A204.1 (cell line): ENCODE data around the gene TLE7.

Source experiments
- FAIRE-seq: peaks from 2 replicates; lab custom pipeline; 2012; peaks lifted over from hg19 to GRCh38; lab: Jason Lieb, UNC

Gene TLE7

DNA sequence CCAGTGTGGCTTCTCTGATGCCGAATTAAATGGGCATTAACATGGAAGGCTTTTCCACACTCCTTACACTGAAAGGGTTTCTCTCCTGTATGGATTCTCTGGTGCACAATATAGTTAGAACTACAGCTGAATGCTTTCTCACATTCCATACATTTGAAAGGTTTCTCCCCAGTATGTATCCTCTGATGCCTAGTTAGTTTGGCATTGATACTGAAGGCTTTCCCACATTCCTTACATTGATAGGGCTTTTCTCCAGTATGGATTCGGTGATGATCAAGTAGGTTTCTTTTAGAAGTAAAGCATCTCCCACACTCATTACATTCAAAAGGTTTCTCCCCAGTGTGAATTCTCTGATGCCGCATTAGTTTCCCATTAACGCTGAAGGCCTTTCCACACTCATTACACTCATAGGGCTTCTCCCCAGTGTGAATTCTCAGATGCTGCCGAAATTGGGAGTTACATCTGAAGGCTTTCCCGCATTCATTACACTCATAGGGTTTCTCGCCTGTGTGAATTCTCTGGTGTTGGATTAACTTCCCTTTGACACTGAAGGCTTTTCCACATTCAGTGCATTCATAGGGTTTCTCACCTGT lies 6.5 kb upstream of the TLE7 start:
- FAIRE-seq, result no peak

DNA sequence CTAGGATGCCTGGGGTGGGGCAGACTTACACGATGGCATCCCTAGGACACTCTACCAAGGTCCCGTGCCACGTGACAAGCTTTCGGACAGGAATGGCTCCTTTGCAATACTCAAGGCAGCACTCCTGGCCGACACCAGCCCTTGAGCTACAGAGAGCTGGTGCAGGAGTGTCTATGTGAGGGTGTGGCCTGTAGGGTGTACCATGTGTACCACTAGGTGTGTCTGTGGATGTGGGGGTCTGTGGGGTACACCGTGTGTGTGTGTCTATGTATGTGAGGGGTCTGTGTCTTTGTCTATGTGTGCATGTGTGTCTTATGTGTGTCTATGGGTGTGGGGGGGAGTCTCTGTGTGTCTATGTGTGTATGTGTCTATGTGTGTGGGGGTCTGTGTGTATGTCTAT lies 1.9 kb upstream of the TLE7 start:
- FAIRE-seq, result no peak

DNA sequence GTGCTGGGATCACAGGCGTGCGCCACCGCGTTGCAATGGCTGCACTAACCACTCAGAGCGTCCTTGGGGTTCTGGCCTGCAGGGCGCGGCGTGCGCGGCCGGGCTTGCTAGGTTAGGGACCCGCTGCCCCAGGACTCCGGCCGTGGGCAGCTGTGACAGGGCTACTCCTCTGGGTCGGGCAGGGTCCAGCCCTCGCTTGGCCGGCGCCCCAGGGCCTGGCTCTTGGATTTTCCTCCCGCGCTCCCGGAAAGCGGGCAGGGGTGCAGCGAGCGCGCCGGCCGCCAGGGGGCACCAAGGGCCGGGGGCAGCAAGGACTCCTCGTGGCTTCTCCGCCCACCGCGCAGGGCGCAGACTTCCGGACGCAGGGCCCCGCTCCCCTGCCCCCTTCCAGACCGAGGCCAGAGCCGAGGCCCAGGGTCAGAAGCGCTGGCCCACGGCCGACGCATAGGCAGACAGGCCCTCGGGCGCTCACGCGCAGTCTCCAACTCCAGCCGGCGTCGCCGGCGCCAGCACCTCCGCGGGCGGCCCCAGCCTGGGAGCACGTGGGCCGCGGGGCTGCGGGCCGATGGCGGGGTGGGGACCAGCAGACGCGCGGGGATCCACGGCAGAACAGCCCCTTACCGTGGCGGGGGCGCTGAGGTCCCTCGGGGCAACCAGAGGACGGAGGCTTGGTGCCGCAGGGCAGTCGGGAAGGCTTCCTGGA lies 355 bp downstream of the TLE7 start:
- FAIRE-seq, result no peak

DNA sequence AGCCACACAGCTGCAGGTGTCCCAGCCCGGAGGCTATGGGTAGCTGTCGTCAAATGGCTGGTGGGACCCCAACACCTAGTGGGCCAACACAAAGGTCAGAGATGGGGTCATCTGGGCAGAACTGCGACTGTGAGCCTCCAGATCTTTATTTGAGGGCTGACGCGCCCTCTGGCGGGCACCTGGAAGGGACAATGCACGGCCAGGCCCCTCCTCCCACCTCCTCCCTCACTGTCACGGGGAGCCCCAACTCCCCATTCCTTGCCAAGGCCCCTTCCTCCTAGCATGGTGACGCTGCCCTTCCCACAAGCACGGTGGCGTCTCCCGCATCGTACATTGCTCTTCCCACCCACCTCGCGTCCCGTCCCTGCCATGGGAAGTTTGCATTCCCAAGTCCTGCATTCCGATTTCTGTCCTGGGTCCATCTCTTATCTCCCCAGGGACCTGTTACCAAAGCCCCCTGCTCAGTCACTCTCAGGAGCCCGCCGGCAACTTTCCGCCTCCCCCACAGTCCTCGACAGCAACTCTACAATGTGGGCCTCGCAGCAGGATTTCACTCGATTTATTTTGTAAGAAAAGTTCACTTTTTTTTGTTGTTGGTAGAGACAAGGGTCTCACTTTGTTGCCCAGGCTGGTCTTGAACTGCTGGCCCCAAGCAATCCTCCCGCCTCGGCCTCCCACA lies 1.0 kb downstream of the TLE7 start:
- FAIRE-seq, result no peak

DNA sequence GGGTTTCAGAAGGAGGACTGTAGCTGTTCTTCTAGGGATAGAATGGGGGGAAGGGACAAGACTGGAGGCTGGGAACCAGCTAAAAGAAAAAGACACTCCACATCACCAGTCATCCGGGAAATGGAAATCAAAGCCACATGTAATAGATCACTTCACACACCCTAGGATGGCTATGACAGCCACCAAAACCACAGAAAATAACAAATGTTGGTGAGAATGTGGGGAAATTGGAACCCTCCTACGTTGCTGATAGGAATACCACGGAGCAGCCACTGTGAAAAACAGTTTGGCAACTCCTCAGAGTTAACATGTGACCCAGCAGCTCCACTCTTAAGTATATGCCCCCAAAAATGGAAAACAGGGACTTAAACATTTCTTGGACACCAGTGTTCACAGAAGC lies 2.3 kb downstream of the TLE7 start:
- FAIRE-seq, result no peak

DNA sequence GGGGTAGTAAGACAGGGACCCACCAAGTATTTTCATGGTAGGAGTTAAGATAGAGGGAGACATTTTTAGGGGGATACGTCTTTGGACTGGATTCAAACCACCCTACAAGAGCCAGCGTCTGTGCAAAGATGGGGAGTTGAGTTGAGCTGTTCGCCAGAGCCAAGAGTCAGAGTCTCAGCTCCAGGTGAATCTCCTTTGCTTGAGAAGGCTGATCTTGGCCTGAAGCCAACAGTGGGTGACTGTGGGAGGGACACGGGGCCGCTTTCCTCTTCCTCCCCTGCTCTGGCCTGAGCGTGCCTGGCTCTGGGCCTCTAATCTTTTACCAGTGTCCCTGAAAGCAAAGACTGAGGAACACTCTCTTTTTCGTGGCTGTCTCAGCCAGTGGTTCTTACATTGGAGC lies 5.4 kb downstream of the TLE7 start:
- no peak for FAIRE-seq

DNA sequence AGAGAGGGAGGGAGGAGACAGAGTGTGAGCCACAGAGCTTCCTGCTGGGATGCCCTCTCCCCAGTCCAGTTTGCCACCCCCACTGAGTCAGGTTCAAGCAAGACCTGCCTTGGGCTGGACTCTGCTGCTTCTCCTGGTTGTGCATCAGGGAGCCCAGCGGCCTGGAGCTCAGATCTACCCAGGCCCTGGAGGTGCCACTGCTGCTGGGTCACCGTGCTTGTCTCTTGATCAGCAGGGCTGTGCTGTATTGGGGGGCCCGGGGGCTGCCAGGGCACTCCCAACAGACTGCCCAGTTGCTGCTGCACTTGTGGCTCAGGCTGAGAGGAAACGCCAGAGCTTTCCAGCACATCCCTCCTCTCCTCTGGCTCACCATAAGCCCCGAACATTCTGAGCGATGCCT lies 8.9 kb downstream of the TLE7 start:
- FAIRE-seq, result no peak

DNA sequence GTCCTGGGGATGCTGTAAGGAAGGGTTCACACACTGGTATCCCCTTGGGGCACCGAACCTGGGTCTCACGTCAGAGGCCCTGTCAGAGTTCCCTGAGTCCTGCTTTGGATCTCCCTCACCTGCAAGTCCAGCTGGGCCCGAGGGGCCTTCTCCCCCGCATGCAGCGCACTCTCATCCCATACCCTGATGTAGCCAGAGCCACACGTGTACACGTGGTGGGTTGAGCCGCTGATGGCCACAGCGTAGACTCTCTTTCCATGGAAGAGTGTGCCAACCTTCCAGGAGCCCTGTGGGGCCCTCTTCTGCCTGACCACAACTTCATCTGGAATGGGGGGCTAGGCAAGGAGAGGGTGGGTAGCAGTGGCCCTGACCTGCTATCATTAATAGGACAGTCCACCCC lies 9.9 kb downstream of the TLE7 start:
- no peak for FAIRE-seq

DNA sequence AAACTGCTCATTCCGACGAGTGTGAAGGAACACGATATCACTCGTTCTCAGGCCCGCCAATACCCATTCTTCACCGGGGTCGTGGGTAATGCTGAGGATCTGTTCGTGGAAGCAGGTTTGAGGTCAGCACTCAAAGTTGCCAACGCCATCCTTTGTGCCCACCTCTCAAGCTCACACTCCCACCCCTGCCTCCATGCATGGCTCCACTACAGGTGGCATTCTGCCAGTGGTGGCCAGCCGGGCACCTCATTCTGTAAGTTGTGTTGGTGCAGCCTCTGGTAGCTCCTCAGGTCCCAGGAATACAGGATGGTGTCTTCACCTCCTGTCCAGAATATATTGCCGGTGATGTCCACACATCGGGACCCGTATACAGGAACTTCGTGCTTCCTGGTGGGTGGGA lies 10.7 kb downstream of the TLE7 start:
- no peak for FAIRE-seq

DNA sequence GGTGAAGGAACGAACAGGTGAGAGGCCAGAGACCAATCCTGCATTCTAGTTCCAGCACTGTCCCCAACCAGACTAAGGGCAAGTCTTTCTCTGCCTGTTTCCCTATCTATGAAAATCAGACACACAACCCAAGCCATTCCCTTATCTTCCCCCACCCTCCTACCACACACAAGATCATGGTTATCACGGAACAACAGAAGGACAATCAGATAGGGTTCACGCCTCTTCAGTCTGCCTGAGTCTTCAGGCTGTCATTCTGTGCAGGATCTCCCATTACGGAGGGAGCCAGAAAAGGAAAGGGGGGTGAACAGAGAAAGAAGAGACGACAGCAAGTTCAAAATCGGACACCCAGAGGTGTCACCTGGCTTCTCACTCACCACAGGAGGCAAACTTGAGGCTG lies 11.1 kb downstream of the TLE7 start:
- no peak for FAIRE-seq

DNA sequence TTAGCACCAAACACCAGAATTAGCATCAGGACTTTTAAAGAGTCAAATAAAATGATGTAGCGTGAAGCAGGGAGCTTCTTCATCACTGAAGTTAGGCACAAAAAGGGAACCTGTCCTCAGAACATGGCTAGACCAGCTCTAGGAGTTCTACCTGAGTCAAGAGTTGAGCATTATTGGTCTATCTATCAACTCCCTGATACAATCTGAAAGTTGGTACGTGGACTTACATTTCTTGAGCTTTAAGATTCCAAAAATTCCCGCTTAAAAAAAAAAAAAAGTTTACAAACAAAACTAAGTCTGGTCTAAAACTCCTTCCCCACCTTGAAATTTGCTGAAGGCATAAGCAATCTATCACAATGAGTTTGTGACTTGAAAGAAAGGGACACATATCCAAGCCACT lies 12.3 kb downstream of the TLE7 start:
- no peak for FAIRE-seq

DNA sequence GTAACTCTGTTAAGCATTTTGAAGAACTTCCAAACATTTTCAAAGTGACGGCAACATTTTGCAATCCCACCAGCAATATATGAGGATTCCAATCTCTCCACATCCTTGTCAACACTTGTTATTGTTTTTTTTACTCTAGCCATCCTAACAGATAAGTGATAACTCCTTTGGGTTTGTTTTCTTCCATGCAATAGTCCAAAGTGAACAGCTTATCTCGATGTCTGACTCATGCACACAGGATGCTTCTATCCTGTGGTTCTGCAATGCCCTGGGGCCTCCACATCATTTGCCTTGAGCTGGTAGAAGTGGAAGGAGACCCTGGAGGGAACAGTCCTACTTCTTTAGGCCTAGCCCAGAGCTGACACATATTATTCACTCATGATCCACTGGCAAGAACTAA lies 13.0 kb downstream of the TLE7 start:
- no peak for FAIRE-seq

DNA sequence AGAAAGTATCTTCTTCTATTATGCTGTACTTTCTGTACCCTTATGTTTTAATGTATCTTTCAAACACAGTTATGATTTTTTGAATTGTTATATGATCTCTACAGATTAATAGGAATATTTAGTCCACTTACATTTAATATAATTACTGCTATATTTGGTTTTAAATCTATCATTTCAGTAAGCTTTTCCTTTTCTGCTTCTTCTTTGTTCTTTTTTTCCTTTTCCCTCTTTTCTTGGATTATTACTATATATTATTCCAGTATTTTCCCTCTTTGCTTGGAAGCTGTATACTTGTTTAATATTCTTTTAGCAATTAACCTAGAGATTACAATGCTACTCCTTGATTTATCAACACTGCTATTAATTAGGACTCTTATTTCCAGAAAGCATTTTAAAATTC lies 13.5 kb downstream of the TLE7 start:
- FAIRE-seq, result no peak

DNA sequence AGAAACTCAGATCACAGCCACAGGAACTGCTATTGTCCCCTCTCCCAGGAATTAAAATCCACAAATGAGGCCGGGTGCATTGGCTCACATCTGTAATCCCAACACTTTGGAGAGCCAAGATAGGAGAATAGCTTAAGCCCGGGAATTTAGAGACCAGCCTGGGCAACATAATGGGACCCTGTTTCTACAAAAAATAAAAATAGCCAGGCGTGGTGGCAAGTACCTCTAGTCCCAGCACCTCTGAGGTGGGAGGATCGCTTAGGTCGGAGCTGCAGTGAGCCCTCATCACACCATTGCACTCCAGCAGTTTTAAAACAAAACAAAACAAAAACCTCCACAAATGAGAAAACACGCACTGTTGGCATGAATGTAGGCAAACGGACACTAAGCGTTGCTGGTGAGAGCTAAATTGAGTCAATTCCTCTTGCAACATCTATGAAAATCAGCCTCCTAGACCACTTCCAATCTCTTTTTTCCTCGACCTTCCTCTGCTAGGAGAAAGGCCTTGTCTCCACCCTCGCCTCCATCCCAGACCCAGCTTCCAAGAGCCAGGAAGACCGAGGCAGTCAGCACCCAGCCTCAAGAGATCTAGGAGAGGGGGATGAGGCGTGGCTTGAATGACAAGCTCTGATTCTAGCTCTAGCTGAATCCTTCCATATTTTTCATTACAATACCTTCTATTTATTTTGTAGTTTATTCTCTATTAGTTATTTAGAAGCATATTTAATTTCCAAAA lies 14.8 kb downstream of the TLE7 start:
- no peak for FAIRE-seq

DNA sequence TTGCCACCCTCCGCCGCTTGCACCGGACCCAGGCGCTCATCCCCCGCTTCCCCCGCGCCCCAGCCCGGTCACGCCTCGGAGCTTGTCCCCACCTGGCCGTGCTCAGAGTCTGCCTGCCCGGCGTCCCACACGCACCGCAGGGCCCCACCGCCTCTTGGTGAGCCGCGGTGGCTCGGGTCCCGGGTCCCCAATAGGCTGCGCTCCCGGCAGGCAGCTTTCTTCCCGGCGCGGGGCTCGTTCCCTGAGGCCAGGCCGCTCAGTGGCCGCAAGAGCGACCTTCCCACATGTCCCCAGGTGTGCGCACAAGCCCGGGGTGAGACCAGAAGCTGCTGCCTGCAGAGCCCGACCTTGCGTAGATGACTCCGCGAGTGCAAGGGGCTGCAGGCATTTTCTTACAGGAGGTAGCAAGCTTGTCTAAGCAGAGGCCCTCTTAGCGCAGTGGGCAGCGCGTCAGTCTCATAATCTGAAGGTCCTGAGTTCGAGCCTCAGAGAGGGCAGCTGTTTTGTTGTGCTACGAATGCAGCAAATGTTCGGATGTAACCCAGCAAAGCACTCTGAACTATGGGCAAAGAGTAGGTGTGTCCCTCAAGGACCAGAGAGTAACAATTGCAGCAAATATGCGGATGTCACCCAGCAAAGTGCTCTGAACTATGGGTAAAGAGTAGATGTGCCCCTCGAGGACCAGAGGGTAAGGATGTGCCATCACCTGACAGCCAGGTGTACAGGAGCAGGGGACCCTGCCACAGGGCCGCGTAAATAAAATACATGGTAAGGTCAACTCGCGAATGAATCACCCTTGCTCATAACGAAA lies 15.6 kb downstream of the TLE7 start:
- no peak for FAIRE-seq

DNA sequence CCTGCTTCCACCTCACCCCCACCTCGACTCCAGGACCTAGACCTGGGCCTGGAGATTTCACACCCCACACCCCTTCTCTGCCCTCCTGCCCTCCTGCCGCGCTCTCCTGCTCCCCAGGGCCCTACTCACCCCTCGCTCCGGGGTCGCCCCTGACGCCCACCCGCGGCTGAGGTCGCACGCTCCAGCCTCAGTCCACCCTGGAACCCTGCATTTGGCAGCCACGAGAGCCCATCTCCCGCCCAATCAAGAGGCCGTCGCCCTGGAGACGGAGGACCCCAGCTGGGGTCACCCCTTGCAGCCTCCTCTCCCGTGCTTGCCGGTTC lies 16.1 kb downstream of the TLE7 start:
- FAIRE-seq, result no peak

DNA sequence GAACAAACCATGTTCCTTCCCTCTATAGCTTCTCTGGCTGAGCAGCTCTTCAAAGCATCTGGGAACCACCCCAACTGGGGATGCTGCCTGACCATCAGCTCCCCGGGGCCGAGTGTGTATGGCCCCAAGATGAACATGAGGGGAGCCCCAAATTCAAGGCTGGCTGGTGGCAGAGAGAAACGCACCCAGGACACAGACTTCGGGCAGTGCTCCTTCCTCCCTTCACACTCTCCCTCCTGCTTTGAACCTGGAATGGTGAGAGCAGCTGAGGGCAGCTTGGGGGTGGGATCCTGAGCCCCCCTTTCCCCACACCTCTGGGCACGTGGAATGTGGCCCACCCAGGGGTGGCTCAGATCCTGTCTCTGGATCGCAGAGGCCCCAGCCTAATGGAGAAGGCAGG lies 17.2 kb downstream of the TLE7 start:
- FAIRE-seq, result no peak

DNA sequence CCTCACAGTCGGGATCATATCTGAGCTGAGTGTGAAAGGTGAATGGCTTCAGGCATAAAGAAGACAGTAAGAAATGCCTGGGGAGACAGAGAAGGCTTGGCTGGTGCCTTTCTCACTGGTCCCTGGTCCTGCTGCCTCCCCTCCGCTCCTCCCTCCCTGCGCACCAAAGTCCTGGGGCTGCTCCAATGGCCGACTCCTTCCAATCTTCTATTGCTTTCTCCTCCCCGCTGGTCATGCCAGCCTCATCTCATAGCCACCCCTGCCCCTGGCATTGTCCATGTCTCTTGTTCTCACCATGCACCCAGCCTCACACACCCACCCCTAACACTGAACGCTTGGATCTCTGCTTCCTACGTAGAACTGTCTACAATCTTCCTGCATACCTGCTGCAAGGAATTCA lies 18.0 kb downstream of the TLE7 start:
- FAIRE-seq, result no peak

DNA sequence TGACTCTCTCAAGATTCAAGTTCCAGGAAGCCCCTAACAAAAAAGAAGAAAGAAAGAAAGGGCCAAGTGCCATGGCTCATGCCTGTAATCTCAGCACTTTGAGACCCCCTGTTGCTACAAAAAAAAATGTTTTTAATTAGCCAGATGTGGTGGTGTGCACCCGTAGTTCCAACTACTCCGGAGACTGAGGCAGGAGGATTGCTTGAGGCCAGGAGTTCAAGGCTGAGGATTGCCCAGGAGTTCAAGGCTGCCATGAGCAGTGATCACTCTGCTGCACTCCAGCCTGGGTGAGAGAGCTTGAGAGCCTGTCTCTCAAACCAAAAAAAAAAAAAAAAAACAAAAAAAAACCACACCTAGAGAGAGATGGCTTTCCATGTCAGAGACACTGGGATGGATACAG lies 18.8 kb downstream of the TLE7 start:
- no peak for FAIRE-seq

DNA sequence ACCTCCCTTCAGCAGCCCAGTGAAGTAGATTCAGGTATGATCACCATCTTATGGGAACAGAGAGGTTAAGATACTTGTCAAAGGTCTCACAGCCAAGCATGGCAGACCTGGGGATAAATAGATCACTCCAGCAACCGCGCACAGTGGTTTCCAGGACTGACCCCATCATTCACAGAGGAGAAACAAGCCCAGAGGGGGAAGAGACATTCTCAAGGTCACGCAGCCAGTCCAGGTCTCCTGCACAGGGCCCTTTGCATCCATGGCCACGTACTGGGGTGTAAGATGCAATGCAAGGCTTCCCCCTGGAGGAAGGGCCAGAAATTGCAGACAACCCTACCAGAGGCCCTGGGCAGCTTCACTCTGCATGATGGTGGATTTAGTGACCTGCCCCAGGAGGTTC lies 19.9 kb downstream of the TLE7 start:
- FAIRE-seq, result no peak

DNA sequence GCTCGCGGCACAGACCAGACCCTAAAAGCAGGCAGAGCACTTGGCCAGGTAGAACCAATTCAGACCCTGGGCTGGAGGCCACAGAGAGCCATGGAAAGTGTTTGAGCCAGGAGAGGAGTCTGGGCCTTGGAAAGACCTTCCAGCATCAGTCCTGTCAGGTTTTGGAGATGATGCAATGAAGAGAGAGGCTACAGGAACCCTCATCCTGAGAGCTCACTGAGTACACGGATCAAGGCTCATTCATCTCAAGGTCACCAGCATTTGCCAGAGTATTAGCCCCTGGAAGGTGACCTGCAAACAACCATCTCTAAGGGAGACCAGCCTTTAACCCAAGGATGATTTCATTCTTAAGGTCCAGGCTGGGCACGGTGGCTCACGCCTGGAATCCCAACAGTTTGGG lies 27.8 kb downstream of the TLE7 start:
- no peak for FAIRE-seq

DNA sequence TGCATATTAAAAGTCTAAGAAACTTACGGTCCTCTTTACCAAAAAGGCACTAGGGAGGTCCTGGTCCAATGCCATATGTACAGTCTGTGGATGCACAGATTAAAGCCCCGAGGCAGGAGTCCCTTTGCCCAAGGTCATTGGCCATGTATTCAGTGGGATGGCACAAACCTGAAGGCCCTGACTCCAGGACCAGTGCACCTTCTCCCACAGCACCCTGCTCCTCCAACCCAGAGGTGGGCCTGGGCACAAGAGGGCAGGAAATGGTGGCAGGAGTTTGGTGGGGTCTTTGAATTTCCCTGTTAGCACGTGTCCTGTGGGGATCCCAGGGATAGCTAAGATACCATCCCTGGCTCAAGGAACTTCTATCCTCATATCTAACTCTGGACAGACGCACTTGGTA lies 28.5 kb downstream of the TLE7 start:
- FAIRE-seq, result no peak
